Measurements from ENCODE around the gene PAK2.
"Not testable (repeated sequence)": the region's sequence is repeated elsewhere in the genome, so short reads cannot be mapped to it uniquely, and the experiment has no call there.

Gene PAK2

GRCh38 chr3:196782511-196782910 is 42.9 kb downstream of the PAK2 start:
- no peak for DNase-seq (ENCODE audit: low read depth in 2 of 2)

- DNase-seq (ENCODE audit: low read depth in 2 of 2) = no peak
Measured at GRCh38 chr3:196788528-196788927, 48.9 kb downstream of the PAK2 start.

GRCh38 chr3:196789885-196790359 is 50.3 kb downstream of the PAK2 start:
- no peak for DNase-seq (ENCODE audit: low read depth in 2 of 2)

- no peak for DNase-seq (ENCODE audit: low read depth in 2 of 2)
Measured at GRCh38 chr3:196790636-196791035, 51.0 kb downstream of the PAK2 start.

- no peak for DNase-seq (ENCODE audit: low read depth in 2 of 2)
Measured at GRCh38 chr3:196792771-196793170, 53.1 kb downstream of the PAK2 start.

GRCh38 chr3:196793246-196793645 is 53.6 kb downstream of the PAK2 start:
- DNase-seq (ENCODE audit: low read depth in 2 of 2) = no peak

GRCh38 chr3:196794467-196794866 is 54.8 kb downstream of the PAK2 start:
- DNase-seq (ENCODE audit: low read depth in 2 of 2) = no peak

- no peak for DNase-seq (ENCODE audit: low read depth in 2 of 2)
Measured at GRCh38 chr3:196796317-196796716, 56.7 kb downstream of the PAK2 start.

GRCh38 chr3:196800742-196801434 is 61.2 kb downstream of the PAK2 start:
- no peak for DNase-seq (ENCODE audit: low read depth in 2 of 2)

- no peak for DNase-seq (ENCODE audit: low read depth in 2 of 2)
Measured at GRCh38 chr3:196803891-196804468, 64.3 kb downstream of the PAK2 start.

- DNase-seq (ENCODE audit: low read depth in 2 of 2) = no peak
Measured at GRCh38 chr3:196804773-196805172, 65.1 kb downstream of the PAK2 start.

GRCh38 chr3:196810963-196811581 is 71.4 kb downstream of the PAK2 start:
- no peak for DNase-seq (ENCODE audit: low read depth in 2 of 2)

GRCh38 chr3:196812853-196813252 is 73.2 kb downstream of the PAK2 start:
- DNase-seq (ENCODE audit: low read depth in 2 of 2) = no peak

- no peak for DNase-seq (ENCODE audit: low read depth in 2 of 2)
Measured at GRCh38 chr3:196813903-196814302, 74.2 kb downstream of the PAK2 start.

- no peak for DNase-seq (ENCODE audit: low read depth in 2 of 2)
Measured at GRCh38 chr3:196821806-196822355, 82.2 kb downstream of the PAK2 start.

- not testable (repeated sequence) for DNase-seq (ENCODE audit: low read depth in 2 of 2)
Measured at GRCh38 chr3:196829651-196830050, 90.0 kb downstream of the PAK2 start.

- no peak for DNase-seq (ENCODE audit: low read depth in 2 of 2)
Measured at GRCh38 chr3:196835086-196835485, 95.4 kb downstream of the PAK2 start.

- not testable (repeated sequence) for DNase-seq (ENCODE audit: low read depth in 2 of 2)
Measured at GRCh38 chr3:196836626-196837025, 97.0 kb downstream of the PAK2 start.

- DNase-seq (ENCODE audit: low read depth in 2 of 2) = peak; percentile 36 to 42
Measured at GRCh38 chr3:196837819-196838420, 98.3 kb downstream of the PAK2 start.

GRCh38 chr3:196839351-196839750 is 99.7 kb downstream of the PAK2 start:
- not testable (repeated sequence) for DNase-seq (ENCODE audit: low read depth in 2 of 2)

GRCh38 chr3:196842567-196843434 is 103.1 kb downstream of the PAK2 start:
- DNase-seq (ENCODE audit: low read depth in 2 of 2) = no peak
